SK-N-SH (cell line): ENCODE data around the gene LEFTY1.

Source experiments
- MXI1 ChIP-seq: IDR thresholded peaks from 2 replicates; pipeline ENCODE4 v1.6.1; 2012; ENCODE audit warnings: mild to moderate bottlenecking, low read depth, low read length, improper control_type of control experiment
- POLR2AphosphoS5 ChIP-seq: IDR thresholded peaks from 2 replicates; pipeline ENCODE4 v1.6.1; 2012; ENCODE audit warnings: low read depth, low read length
- TF ChIP-seq, protein P1 (sequence below): fragments of 200-600 bp; sonication (generic); IDR thresholded peaks from 2 replicates; pipeline ENCODE4 v1.6.1; 2017; ENCODE audit warnings: antibody characterized with exemption, mild to moderate bottlenecking, moderate library complexity
- TF ChIP-seq, protein P2 (sequence below): fragments of 150-350 bp; IDR thresholded peaks from 2 replicates; pipeline ENCODE4 v1.6.1; 2016; ENCODE audit warnings: mild to moderate bottlenecking, low read depth, low read length

DNA sequence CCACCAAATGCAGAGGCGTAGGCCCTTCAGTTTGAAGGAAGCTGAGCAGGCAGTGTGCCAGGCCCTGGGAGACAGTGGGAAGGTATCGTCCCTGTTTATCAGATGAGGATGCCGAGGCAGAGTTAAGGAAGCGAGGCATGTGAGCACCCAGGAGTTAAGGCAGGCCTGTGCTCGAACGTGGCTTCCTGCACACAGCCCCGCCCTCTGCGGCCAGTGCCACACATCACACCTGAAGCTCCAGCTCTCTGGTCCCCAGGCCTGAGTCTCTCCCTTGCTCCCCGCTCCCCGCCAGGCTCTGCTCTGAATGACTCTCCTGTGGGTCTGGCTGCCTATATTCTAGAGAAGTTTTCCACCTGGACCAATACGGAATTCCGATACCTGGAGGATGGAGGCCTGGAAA, 46.9 kb downstream of the LEFTY1 start:
- TF ChIP-seq, protein P1, sequence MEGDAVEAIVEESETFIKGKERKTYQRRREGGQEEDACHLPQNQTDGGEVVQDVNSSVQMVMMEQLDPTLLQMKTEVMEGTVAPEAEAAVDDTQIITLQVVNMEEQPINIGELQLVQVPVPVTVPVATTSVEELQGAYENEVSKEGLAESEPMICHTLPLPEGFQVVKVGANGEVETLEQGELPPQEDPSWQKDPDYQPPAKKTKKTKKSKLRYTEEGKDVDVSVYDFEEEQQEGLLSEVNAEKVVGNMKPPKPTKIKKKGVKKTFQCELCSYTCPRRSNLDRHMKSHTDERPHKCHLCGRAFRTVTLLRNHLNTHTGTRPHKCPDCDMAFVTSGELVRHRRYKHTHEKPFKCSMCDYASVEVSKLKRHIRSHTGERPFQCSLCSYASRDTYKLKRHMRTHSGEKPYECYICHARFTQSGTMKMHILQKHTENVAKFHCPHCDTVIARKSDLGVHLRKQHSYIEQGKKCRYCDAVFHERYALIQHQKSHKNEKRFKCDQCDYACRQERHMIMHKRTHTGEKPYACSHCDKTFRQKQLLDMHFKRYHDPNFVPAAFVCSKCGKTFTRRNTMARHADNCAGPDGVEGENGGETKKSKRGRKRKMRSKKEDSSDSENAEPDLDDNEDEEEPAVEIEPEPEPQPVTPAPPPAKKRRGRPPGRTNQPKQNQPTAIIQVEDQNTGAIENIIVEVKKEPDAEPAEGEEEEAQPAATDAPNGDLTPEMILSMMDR, result no peak
- TF ChIP-seq POLR2AphosphoS5 (no peak), MXI1 (no peak)
- TF ChIP-seq, protein P2, sequence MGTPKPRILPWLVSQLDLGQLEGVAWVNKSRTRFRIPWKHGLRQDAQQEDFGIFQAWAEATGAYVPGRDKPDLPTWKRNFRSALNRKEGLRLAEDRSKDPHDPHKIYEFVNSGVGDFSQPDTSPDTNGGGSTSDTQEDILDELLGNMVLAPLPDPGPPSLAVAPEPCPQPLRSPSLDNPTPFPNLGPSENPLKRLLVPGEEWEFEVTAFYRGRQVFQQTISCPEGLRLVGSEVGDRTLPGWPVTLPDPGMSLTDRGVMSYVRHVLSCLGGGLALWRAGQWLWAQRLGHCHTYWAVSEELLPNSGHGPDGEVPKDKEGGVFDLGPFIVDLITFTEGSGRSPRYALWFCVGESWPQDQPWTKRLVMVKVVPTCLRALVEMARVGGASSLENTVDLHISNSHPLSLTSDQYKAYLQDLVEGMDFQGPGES, result no peak
